DND-41 (cell line): ENCODE results near the gene PLXDC1.
"Not testable (repeated sequence)": the region's sequence is repeated elsewhere in the genome, so short reads cannot be mapped to it uniquely, and the experiment has no call there.

Experiments used
- ATAC-seq: fragments of 200-7000 bp; cut with Tn5 transposase; 3 replicates; pipeline ENCODE4 v1.9.1; 2021; ENCODE audit warnings: low read depth; ENCODE audit not compliant: insufficient read depth
- DNase-seq: peaks from one replicate; pipeline ENCODE4 v3.0.0-alpha.2; 2020
- H2AFZ ChIP-seq: 2 replicates; pipeline ENCODE4 v1.6.0; 2012; ENCODE audit warnings: low read depth, low read length
- H3K27ac ChIP-seq: 2 replicates; pipeline ENCODE4 v1.5.1; 2012; ENCODE audit warnings: low read length, inconsistent platforms
- H3K27me3 ChIP-seq: fragments of 200-600 bp; sonication (generic); 2 replicates; pipeline ENCODE4 v1.6.0; 2012; ENCODE audit warnings: low read length, mild to moderate bottlenecking, inconsistent platforms; ENCODE audit not compliant: insufficient read depth, poor library complexity
- H3K36me3 ChIP-seq: 2 replicates; pipeline ENCODE4 v1.5.1; 2012; ENCODE audit warnings: low read length, inconsistent platforms; ENCODE audit not compliant: insufficient read depth
- H3K4me1 ChIP-seq: 2 replicates; pipeline ENCODE4 v1.5.1; 2012; ENCODE audit warnings: mild to moderate bottlenecking, low read length; ENCODE audit not compliant: insufficient read depth
- H3K4me2 ChIP-seq: 2 replicates; pipeline ENCODE4 v1.6.0; 2012; ENCODE audit warnings: mild to moderate bottlenecking, moderate library complexity, low read length, inconsistent platforms; ENCODE audit not compliant: insufficient read depth
- H3K4me3 ChIP-seq, 2 experiments: fragments of 200-600 bp in 1 of 2; shearing (Covaris generic) in 1 of 2; 2 replicates each; pipeline ENCODE4 v1.5.1; 2012 to 2016; ENCODE audit warnings: inconsistent platforms in 2 of 2, low read length in 2 of 2, mild to moderate bottlenecking in 2 of 2, low read depth in 1 of 2, moderate library complexity in 1 of 2
- H3K79me2 ChIP-seq: 2 replicates; pipeline ENCODE4 v1.6.0; 2012; ENCODE audit warnings: low read length, inconsistent platforms; ENCODE audit not compliant: insufficient read depth
- H3K9ac ChIP-seq: 2 replicates; pipeline ENCODE4 v1.6.0; 2012; ENCODE audit warnings: low read depth, mild to moderate bottlenecking, inconsistent platforms, low read length, moderate library complexity
- H3K9me3 ChIP-seq: 2 replicates; pipeline ENCODE4 v1.5.1; 2012; ENCODE audit warnings: low read length, moderate library complexity, mild to moderate bottlenecking, inconsistent platforms; ENCODE audit not compliant: insufficient read depth, severe bottlenecking
- H4K20me1 ChIP-seq: 2 replicates; pipeline ENCODE4 v1.6.0; 2012; ENCODE audit warnings: low read length; ENCODE audit not compliant: insufficient read depth
- EZH2 ChIP-seq: IDR thresholded peaks from 3 replicates; pipeline ENCODE4 v1.6.1; 2012; ENCODE audit warnings: borderline replicate concordance, low read depth, mild to moderate bottlenecking, moderate library complexity, low read length, inconsistent platforms; ENCODE audit not compliant: severe bottlenecking
- TF ChIP-seq, protein P1 (sequence below): IDR thresholded peaks from 2 replicates; pipeline ENCODE4 v1.5.1; 2012; ENCODE audit warnings: borderline replicate concordance, low read length, moderate library complexity, mild to moderate bottlenecking; ENCODE audit not compliant: poor library complexity, severe bottlenecking; ENCODE audit errors: extremely low read depth

PLXDC1 gene

DNA sequence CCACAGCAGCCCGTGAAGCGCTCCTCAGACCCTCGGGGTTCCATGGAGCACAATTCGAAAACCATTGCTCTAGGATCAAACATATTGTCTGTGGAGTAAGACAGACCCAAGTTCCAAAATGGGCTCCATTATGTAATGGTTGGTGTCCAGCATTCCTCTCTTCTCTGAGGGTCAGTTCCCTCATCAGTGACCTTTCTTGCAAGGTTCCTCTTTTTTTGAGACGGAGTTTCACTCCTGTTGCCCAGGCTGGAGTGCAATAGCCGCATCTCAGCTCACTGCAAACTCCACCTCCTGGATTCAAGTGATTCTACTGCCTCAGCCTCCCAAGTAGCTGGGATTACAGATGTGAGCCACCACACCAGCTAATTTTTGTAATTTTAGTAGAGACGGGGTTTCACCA is 28.4 kb downstream of the PLXDC1 start:
- no peaks in the 10 kb centered on the region for H3K27me3 ChIP-seq
- TF ChIP-seq, protein P1, sequence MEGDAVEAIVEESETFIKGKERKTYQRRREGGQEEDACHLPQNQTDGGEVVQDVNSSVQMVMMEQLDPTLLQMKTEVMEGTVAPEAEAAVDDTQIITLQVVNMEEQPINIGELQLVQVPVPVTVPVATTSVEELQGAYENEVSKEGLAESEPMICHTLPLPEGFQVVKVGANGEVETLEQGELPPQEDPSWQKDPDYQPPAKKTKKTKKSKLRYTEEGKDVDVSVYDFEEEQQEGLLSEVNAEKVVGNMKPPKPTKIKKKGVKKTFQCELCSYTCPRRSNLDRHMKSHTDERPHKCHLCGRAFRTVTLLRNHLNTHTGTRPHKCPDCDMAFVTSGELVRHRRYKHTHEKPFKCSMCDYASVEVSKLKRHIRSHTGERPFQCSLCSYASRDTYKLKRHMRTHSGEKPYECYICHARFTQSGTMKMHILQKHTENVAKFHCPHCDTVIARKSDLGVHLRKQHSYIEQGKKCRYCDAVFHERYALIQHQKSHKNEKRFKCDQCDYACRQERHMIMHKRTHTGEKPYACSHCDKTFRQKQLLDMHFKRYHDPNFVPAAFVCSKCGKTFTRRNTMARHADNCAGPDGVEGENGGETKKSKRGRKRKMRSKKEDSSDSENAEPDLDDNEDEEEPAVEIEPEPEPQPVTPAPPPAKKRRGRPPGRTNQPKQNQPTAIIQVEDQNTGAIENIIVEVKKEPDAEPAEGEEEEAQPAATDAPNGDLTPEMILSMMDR: no peak
- no peak for TF ChIP-seq EZH2
- H3K4me1 ChIP-seq: no peaks in the 10 kb centered on the region
- H3K36me3 ChIP-seq: no peaks in the 10 kb centered on the region
- H3K4me3 ChIP-seq: no peak overlapping the region
- no peak overlapping the region for H3K9ac ChIP-seq
- no peak overlapping the region for H3K4me2 ChIP-seq
- DNase-seq (no peak), ATAC-seq (no peak)
- no peaks in the 10 kb centered on the region for H4K20me1 ChIP-seq
- no peak overlapping the region for H3K27ac ChIP-seq
- H2AFZ ChIP-seq: no peak overlapping the region
- no peaks in the 10 kb centered on the region for H3K79me2 ChIP-seq
- H3K9me3 ChIP-seq: no peaks in the 10 kb centered on the region

DNA sequence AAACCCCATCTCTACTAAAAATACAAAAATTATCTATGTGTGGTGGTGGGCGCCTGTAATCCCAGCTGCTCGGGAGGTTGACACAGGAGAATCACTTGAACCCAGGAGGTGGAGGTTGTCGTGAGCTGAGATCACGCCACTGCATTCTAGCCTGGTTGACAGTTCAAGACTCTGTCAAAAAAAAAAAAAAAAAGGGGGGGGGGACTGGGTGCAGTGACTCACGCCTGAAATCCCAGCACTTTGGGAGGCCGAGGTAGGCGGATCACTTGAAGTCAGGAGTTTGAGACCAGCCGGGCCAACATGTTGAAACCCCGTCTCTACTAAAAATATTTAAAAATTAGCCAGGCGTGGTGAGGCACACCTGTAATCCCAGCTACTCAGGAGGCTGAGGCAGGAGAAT is 29.5 kb downstream of the PLXDC1 start:
- not testable (repeated sequence) for H3K9ac ChIP-seq, ATAC-seq, H3K4me3 ChIP-seq, H3K9me3 ChIP-seq, H3K4me1 ChIP-seq, H3K27me3 ChIP-seq, H2AFZ ChIP-seq, H3K4me2 ChIP-seq, H3K36me3 ChIP-seq, H4K20me1 ChIP-seq, H3K27ac ChIP-seq, DNase-seq, H3K79me2 ChIP-seq

DNA sequence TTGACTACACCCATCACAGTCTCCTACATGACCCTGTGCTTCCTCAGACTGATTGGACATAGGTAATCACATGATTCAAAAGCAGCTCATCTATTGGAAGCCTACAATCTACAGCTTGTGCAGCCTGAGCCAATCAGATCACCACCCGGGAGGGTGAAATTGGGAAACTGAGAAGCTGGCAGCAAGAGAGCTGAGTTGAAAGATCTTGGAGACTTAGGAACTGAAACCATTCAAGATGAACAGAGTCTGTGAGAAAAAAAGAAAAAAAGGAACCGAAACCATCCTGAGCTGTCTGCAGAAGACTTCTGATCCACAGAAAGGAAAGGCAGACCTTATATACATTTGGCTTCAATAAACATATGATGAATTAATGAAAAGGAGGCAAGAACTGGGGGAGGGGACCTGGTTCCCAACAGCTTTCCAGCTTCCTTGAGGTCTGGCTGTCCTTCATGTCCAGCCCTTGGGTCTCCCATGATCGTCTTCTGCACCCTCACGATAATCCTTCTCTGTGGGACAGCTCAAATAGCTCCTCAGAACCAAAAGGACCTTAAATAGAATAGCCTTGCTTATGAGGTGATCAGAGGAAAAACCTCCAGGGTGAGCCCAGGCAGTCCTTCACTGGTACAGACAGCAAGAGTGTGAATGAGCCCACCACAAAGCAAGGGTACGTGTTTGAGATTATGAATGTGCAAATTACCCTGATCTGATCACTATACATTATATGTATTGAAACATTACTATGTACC is 32.6 kb downstream of the PLXDC1 start:
- no peak overlapping the region for H3K9ac ChIP-seq
- no peaks in the 10 kb centered on the region for H3K9me3 ChIP-seq
- H3K4me1 ChIP-seq: no peaks in the 10 kb centered on the region
- no peak overlapping the region for H3K4me3 ChIP-seq
- no peak overlapping the region for H3K27ac ChIP-seq
- H3K27me3 ChIP-seq: no peaks in the 10 kb centered on the region
- no peaks in the 10 kb centered on the region for H3K36me3 ChIP-seq
- DNase-seq (no peak), ATAC-seq (no peak)
- no peak overlapping the region for H3K4me2 ChIP-seq
- H3K79me2 ChIP-seq: no peaks in the 10 kb centered on the region
- no peaks in the 10 kb centered on the region for H4K20me1 ChIP-seq
- H2AFZ ChIP-seq: no peak overlapping the region
- TF ChIP-seq EZH2: no peak
- TF ChIP-seq, protein P1: no peak

DNA sequence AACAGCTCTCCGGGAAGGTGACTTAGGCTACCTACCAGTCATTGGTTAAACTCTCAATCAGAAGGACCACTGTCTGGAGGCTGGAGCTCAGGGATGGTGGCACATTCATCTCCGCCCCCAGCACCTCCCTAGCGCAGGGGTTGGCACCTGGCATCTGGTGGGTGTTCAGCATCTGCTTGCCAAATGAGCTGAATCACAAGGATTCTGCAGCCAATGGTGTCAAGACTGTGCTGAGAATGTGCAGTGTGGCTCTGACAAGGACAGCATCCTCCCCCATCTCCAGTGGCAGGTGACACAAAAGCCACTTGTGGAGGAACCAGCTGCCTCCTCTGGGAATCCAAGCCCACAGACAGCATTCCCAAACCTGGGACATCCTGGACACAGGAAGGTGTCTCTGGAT is 35.2 kb downstream of the PLXDC1 start:
- no peak for ATAC-seq

More for the DNA sequence above, 35.2 kb downstream of the PLXDC1 start:
- H3K4me1 ChIP-seq: no peaks in the 10 kb centered on the region
- no peak for DNase-seq
- H3K36me3 ChIP-seq: no peaks in the 10 kb centered on the region
- H3K4me3 ChIP-seq: no peak overlapping the region
- no peaks in the 10 kb centered on the region for H3K27me3 ChIP-seq
- H3K27ac ChIP-seq: no peak overlapping the region
- H3K4me2 ChIP-seq: no peak overlapping the region
- H2AFZ ChIP-seq: no peak overlapping the region
- H3K9ac ChIP-seq: no peak overlapping the region
- H3K9me3 ChIP-seq: no peaks in the 10 kb centered on the region
- TF ChIP-seq EZH2: no peak
- TF ChIP-seq, protein P1: no peak
- no peaks in the 10 kb centered on the region for H3K79me2 ChIP-seq
- H4K20me1 ChIP-seq: no peaks in the 10 kb centered on the region
